IMR-90 (cell line): ENCODE results near the gene KRABD2.

Experiments
- ATAC-seq: fragments of 200-7000 bp; cut with Tn5 transposase; 2 replicates; pipeline ENCODE4 v1.9.1; 2020; ENCODE audit warnings: low read depth, mild to moderate bottlenecking, moderate library complexity
- BruUV-seq: library from RNA; stranded (reverse); fragments of 400-500 nt; replicated peaks from 2 replicates; lab custom pipeline; 2021; lab: Mats Ljungman, UMichigan
- CTCF ChIA-PET: fragments of 300-600 bp; formaldehyde crosslinking; extraction: SDS; loops from one replicate; lab custom pipeline; 2021; ENCODE audit warnings: antibody characterized with exemption; lab: Yijun Ruan, JAX
- POLR2A ChIA-PET: fragments of 300-600 bp; sonication (Branson Sonifier 250); formaldehyde crosslinking; loops from one replicate; lab custom pipeline; 2022; ENCODE audit warnings: antibody characterized with exemption; ENCODE audit not compliant: unreplicated experiment; lab: Charles Lee
- DNase-seq: peaks from one replicate; pipeline ENCODE4 v3.0.0; 2013
- H2AFZ ChIP-seq: replicated peaks from 2 replicates; pipeline ENCODE3; 2013; ENCODE audit warnings: low read length, mild to moderate bottlenecking; ENCODE audit not compliant: poor library complexity
- H2AK5ac ChIP-seq: 2 replicates; pipeline ENCODE4 v1.6.1; 2013; ENCODE audit warnings: low read depth, low read length, inconsistent platforms
- H2AK9ac ChIP-seq: replicated peaks from 2 replicates; pipeline ENCODE3; 2013; ENCODE audit warnings: mild to moderate bottlenecking, low read depth, low read length, moderate library complexity; ENCODE audit not compliant: poor library complexity
- H2BK120ac ChIP-seq: 2 replicates; pipeline ENCODE4 v1.6.1; 2013; ENCODE audit warnings: low read depth, low read length, inconsistent platforms
- H2BK15ac ChIP-seq: 3 replicates; pipeline ENCODE4 v1.6.1; 2013; ENCODE audit warnings: low read depth, low read length, inconsistent platforms
- H2BK20ac ChIP-seq: 2 replicates; pipeline ENCODE4 v1.6.1; 2013; ENCODE audit warnings: low read depth, mild to moderate bottlenecking, inconsistent platforms, low read length, moderate library complexity
- H2BK5ac ChIP-seq: 2 replicates; pipeline ENCODE4 v1.6.1; 2013; ENCODE audit warnings: mild to moderate bottlenecking, low read depth, low read length, inconsistent platforms; ENCODE audit not compliant: poor library complexity, severe bottlenecking
- H3K14ac ChIP-seq: replicated peaks from 2 replicates; pipeline ENCODE4 v1.6.1; 2013; ENCODE audit warnings: low read depth, low read length, inconsistent platforms
- H3K18ac ChIP-seq: 2 replicates; pipeline ENCODE4 v1.6.1; 2013; ENCODE audit warnings: low read depth, low read length, control low read depth
- H3K23ac ChIP-seq: 2 replicates; pipeline ENCODE4 v1.6.1; 2013; ENCODE audit warnings: low read depth, low read length, inconsistent platforms
- H3K27ac ChIP-seq: 2 replicates; pipeline ENCODE4 v1.5.1; 2013; ENCODE audit warnings: mild to moderate bottlenecking, control low read depth, low read length; ENCODE audit not compliant: insufficient read depth
- H3K27me3 ChIP-seq: 2 replicates; pipeline ENCODE4 v1.6.1; 2013; ENCODE audit warnings: low read length; ENCODE audit not compliant: control insufficient read depth, insufficient read depth
- H3K36me3 ChIP-seq: 2 replicates; pipeline ENCODE4 v1.6.1; 2013; ENCODE audit warnings: low read length, mixed read lengths; ENCODE audit not compliant: control insufficient read depth, insufficient read depth
- H3K4ac ChIP-seq: 2 replicates; pipeline ENCODE4 v1.6.1; 2013; ENCODE audit warnings: low read depth, low read length, inconsistent platforms
- H3K4me1 ChIP-seq: 2 replicates; pipeline ENCODE4 v1.6.1; 2013; ENCODE audit warnings: low read length, mixed read lengths; ENCODE audit not compliant: control insufficient read depth, insufficient read depth
- H3K4me2 ChIP-seq: 2 replicates; pipeline ENCODE4 v1.6.1; 2013; ENCODE audit warnings: low read depth, mild to moderate bottlenecking, control low read depth, low read length, moderate library complexity
- H3K4me3 ChIP-seq: 2 replicates; pipeline ENCODE4 v1.5.1; 2013; ENCODE audit warnings: low read depth, mild to moderate bottlenecking, control low read depth, low read length, moderate library complexity; ENCODE audit not compliant: insufficient read depth
- H3K56ac ChIP-seq: 2 replicates; pipeline ENCODE4 v1.6.1; 2013; ENCODE audit warnings: low read length, inconsistent platforms; ENCODE audit not compliant: insufficient read depth; ENCODE audit errors: extremely low read depth
- H3K79me1 ChIP-seq, 2 experiments: 2 replicates each; pipeline ENCODE4 v1.6.1; 2013; ENCODE audit warnings: low read length in 2 of 2, inconsistent platforms in 1 of 2, low read depth in 1 of 2
- H3K9ac ChIP-seq: 2 replicates; pipeline ENCODE4 v1.6.1; 2013; ENCODE audit warnings: low read depth, low read length, control low read depth
- H3K9me1 ChIP-seq: 2 replicates; pipeline ENCODE4 v1.6.1; 2013; ENCODE audit warnings: low read length, inconsistent platforms; ENCODE audit not compliant: insufficient read depth
- H3K9me3 ChIP-seq: 2 replicates; pipeline ENCODE4 v1.6.1; 2013; ENCODE audit warnings: low read length; ENCODE audit not compliant: control insufficient read depth, insufficient read depth
- H4K20me1 ChIP-seq: 2 replicates; pipeline ENCODE4 v1.6.1; 2013; ENCODE audit warnings: low read length, inconsistent platforms; ENCODE audit not compliant: insufficient read depth
- H4K5ac ChIP-seq: 2 replicates; pipeline ENCODE4 v1.6.1; 2013; ENCODE audit warnings: mild to moderate bottlenecking, low read depth, low read length, control low read depth
- H4K8ac ChIP-seq, 2 experiments: 2 replicates each; pipeline ENCODE4 v1.6.1; 2013; ENCODE audit warnings: low read depth in 2 of 2, low read length in 2 of 2, control low read depth in 1 of 2, inconsistent platforms in 1 of 2
- H4K91ac ChIP-seq: 2 replicates; pipeline ENCODE4 v1.6.1; 2013; ENCODE audit warnings: low read depth, low read length, inconsistent platforms; ENCODE audit not compliant: insufficient read depth
- BHLHE40 ChIP-seq: fragments of 150-350 bp; IDR thresholded peaks from 2 replicates; pipeline ENCODE4 v1.6.1; 2016; ENCODE audit warnings: mild to moderate bottlenecking, low read depth, low read length
- CEBPB ChIP-seq: IDR thresholded peaks from 2 replicates; pipeline ENCODE4 v1.6.1; 2012; ENCODE audit warnings: low read depth, low read length, improper control_type of control experiment
- CHD1 ChIP-seq: IDR thresholded peaks from 2 replicates; pipeline ENCODE4 v1.6.1; 2012; ENCODE audit warnings: low read depth, low read length, improper control_type of control experiment
- FOS ChIP-seq: fragments of 150-350 bp; IDR thresholded peaks from 2 replicates; pipeline ENCODE4 v1.6.1; 2016; ENCODE audit warnings: low read depth, low read length
- MAFK ChIP-seq: IDR thresholded peaks from 2 replicates; pipeline ENCODE4 v1.6.1; 2012; ENCODE audit warnings: low read depth, low read length, improper control_type of control experiment
- MAZ ChIP-seq: IDR thresholded peaks from 2 replicates; pipeline ENCODE4 v1.6.1; 2012; ENCODE audit warnings: low read depth, mild to moderate bottlenecking, low read length, improper control_type of control experiment, moderate library complexity, borderline replicate concordance
- MXI1 ChIP-seq: IDR thresholded peaks from 2 replicates; pipeline ENCODE4 v1.6.1; 2012; ENCODE audit warnings: low read depth, mild to moderate bottlenecking, low read length, moderate library complexity, borderline replicate concordance
- NFE2L2 ChIP-seq: fragments of 150-350 bp; IDR thresholded peaks from 2 replicates; pipeline ENCODE4 v1.6.1; 2016; ENCODE audit warnings: low read depth, mild to moderate bottlenecking, low read length
- POLR2A ChIP-seq: IDR thresholded peaks from 2 replicates; pipeline ENCODE4 v1.6.1; 2012; ENCODE audit warnings: mild to moderate bottlenecking, low read depth, low read length
- RAD21 ChIP-seq: IDR thresholded peaks from 2 replicates; pipeline ENCODE4 v1.6.1; 2012; ENCODE audit warnings: low read length, improper control_type of control experiment
- RCOR1 ChIP-seq: IDR thresholded peaks from 2 replicates; pipeline ENCODE4 v1.6.1; 2012; ENCODE audit warnings: mild to moderate bottlenecking, low read length, improper control_type of control experiment; ENCODE audit not compliant: insufficient replicate concordance
- RFX5 ChIP-seq: IDR thresholded peaks from 2 replicates; pipeline ENCODE4 v1.8.0; 2012; ENCODE audit warnings: low read depth, mild to moderate bottlenecking, low read length, moderate library complexity
- SMC3 ChIP-seq: fragments of 150-350 bp; IDR thresholded peaks from 2 replicates; pipeline ENCODE4 v1.6.1; 2016; ENCODE audit warnings: low read depth, mild to moderate bottlenecking, antibody characterized with exemption, low read length, moderate library complexity
- WGBS, 2 experiments: methylation state at CpG; one replicate each; pipeline versions ENCODE4 v1.1.5 to v1.1.7; 2013; ENCODE audit warnings: missing lambda C conversion rate in 2 of 2; ENCODE audit not compliant: insufficient read length in 1 of 2; ENCODE audit errors: extremely low coverage in 2 of 2; 5-methylcytosine and 5-hydroxymethylcytosine counted together
- dilution Hi-C: fragments of 300-500 bp; cut with HindIII; formaldehyde crosslinking; loops from one replicate; pipeline ENCODE4 v1.14.3; 2018; ENCODE audit warnings: low sequenced_read_pairs; ENCODE audit not compliant: unreplicated experiment
- in situ Hi-C: fragments of 300-500 bp; cut with MboI; formaldehyde crosslinking; loops from 3 replicates; pipeline ENCODE4 v1.14.3; 2019; ENCODE audit warnings: low sequenced_read_pairs, inconsistent platforms, mixed read lengths
- intact Hi-C: fragments of 100-400 bp; cut with micrococcal nuclease; formaldehyde crosslinking; loops from 2 replicates; pipeline ENCODE4 v1.10.0; 2022
- TF ChIP-seq, protein P1 (sequence below): fragments of 150-350 bp; IDR thresholded peaks from 2 replicates; pipeline ENCODE4 v1.6.1; 2016; ENCODE audit warnings: low read depth, mild to moderate bottlenecking, low read length, moderate library complexity, borderline replicate concordance
- TF ChIP-seq, protein P2 (sequence below): fragments of 150-350 bp; IDR thresholded peaks from 2 replicates; pipeline ENCODE4 v1.6.1; 2017; ENCODE audit warnings: mild to moderate bottlenecking, antibody characterized with exemption, low read length, low read depth
- TF ChIP-seq, protein P3 (sequence below): conservative IDR thresholded peaks from 2 replicates; pipeline ENCODE4 v1.5.1; 2012; ENCODE audit warnings: mild to moderate bottlenecking, low read depth, low read length, improper control_type of control experiment

Gene KRABD2

DNA sequence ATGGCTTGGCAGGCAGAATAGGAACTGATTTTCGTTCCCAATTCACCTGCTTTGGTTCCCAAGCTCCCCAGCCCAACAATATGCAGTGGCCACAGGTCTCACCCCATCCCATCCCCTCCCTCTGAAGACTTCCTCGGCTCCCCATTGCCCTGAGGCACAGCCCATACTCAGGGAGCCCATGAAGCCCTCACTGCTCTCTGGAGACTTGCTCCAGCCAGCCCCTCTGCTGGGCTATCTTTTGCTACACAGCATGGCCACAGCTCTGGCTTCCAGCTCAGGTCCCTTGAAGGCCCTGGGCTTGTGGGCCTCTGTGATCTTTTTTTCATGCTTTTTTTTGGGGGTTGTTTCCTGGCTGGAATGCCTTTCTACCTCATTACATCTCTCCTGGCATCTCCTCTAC, 29.7 kb upstream of the KRABD2 start:
- no peak overlapping the region for H2BK15ac ChIP-seq
- H4K20me1 ChIP-seq: no peaks in the 10 kb centered on the region
- H3K18ac ChIP-seq: no peak overlapping the region
- H3K23ac ChIP-seq: no peak overlapping the region
- H3K27ac ChIP-seq: no peak overlapping the region
- no peak overlapping the region for H3K4me2 ChIP-seq
- no peaks in the 10 kb centered on the region for H3K9me1 ChIP-seq
- BruUV-seq: no TSS peak
- no peaks in the 10 kb centered on the region for H3K4me1 ChIP-seq
- ATAC-seq (no peak), DNase-seq (no peak)
- intact Hi-C loops (no loop called here), in situ Hi-C loops (no loop called here), dilution Hi-C loops (no loop called here)
- 40% methylated on average over 1 of the region's 2 CpGs; no CpG with 5 or more reads in 1 of the 2 experiments for WGBS, 2 experiments
- no peak overlapping the region for H2AFZ ChIP-seq
- no peak overlapping the region for H2BK120ac ChIP-seq
- H4K5ac ChIP-seq: no peak overlapping the region
- H2AK5ac ChIP-seq: no peak overlapping the region
- no peaks in the 10 kb centered on the region for H3K9me3 ChIP-seq
- H4K91ac ChIP-seq: no peak overlapping the region
- H3K27me3 ChIP-seq: peaks cover 5% of the 10 kb centered on the region; the same call in 1 of the 2 replicates
- no peak overlapping the region for H4K8ac ChIP-seq
- no peak overlapping the region for H3K56ac ChIP-seq
- no peaks in the 10 kb centered on the region for H3K36me3 ChIP-seq
- ChIA-PET POLR2A (no interaction called here), CTCF (interaction anchor here (0.6 kb wide), 1 partner anchor 11 kb away, joined by 3 read pairs; no protein-coding TSS in a partner anchor)
- H3K4ac ChIP-seq: no peak overlapping the region
- no peak overlapping the region for H3K9ac ChIP-seq
- H2AK9ac ChIP-seq: no peak overlapping the region
- H3K79me1 ChIP-seq: no peaks in the 10 kb centered on the region
- no peak overlapping the region for H3K14ac ChIP-seq
- no peak overlapping the region for H2BK5ac ChIP-seq
- H3K4me3 ChIP-seq: no peak overlapping the region
- TF ChIP-seq RFX5: no peak
- TF ChIP-seq, protein P1, sequence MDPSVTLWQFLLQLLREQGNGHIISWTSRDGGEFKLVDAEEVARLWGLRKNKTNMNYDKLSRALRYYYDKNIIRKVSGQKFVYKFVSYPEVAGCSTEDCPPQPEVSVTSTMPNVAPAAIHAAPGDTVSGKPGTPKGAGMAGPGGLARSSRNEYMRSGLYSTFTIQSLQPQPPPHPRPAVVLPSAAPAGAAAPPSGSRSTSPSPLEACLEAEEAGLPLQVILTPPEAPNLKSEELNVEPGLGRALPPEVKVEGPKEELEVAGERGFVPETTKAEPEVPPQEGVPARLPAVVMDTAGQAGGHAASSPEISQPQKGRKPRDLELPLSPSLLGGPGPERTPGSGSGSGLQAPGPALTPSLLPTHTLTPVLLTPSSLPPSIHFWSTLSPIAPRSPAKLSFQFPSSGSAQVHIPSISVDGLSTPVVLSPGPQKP: no peak
- TF ChIP-seq MXI1: no peak
- no peak for TF ChIP-seq MAZ
- TF ChIP-seq NFE2L2: no peak
- no peak for TF ChIP-seq BHLHE40
- TF ChIP-seq, protein P2, sequence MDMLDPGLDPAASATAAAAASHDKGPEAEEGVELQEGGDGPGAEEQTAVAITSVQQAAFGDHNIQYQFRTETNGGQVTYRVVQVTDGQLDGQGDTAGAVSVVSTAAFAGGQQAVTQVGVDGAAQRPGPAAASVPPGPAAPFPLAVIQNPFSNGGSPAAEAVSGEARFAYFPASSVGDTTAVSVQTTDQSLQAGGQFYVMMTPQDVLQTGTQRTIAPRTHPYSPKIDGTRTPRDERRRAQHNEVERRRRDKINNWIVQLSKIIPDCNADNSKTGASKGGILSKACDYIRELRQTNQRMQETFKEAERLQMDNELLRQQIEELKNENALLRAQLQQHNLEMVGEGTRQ: no peak
- TF ChIP-seq, protein P3, sequence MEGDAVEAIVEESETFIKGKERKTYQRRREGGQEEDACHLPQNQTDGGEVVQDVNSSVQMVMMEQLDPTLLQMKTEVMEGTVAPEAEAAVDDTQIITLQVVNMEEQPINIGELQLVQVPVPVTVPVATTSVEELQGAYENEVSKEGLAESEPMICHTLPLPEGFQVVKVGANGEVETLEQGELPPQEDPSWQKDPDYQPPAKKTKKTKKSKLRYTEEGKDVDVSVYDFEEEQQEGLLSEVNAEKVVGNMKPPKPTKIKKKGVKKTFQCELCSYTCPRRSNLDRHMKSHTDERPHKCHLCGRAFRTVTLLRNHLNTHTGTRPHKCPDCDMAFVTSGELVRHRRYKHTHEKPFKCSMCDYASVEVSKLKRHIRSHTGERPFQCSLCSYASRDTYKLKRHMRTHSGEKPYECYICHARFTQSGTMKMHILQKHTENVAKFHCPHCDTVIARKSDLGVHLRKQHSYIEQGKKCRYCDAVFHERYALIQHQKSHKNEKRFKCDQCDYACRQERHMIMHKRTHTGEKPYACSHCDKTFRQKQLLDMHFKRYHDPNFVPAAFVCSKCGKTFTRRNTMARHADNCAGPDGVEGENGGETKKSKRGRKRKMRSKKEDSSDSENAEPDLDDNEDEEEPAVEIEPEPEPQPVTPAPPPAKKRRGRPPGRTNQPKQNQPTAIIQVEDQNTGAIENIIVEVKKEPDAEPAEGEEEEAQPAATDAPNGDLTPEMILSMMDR: no peak
- TF ChIP-seq FOS: no peak
- no peak for TF ChIP-seq RCOR1
- no peak for TF ChIP-seq MAFK
- TF ChIP-seq CEBPB: no peak
- no peak for TF ChIP-seq RAD21
- no peak for TF ChIP-seq POLR2A
- TF ChIP-seq SMC3: no peak
- TF ChIP-seq CHD1: no peak
- H2BK20ac ChIP-seq: no peak overlapping the region
